HG02840 (cell line): ENCODE data around the gene ANO8.
"Not testable (repeated sequence)": the region's sequence is repeated elsewhere in the genome, so short reads cannot be mapped to it uniquely, and the experiment has no call there.

Experiments used
- ATAC-seq: cut with Tn5 transposase; IDR thresholded peaks from one replicate; pipeline ENCODE4 v1.9.1; 2021; ENCODE audit warnings: mild to moderate bottlenecking, moderate library complexity, moderate number of reproducible peaks; ENCODE audit not compliant: unreplicated experiment, low FRiP score

ANO8 gene

DNA sequence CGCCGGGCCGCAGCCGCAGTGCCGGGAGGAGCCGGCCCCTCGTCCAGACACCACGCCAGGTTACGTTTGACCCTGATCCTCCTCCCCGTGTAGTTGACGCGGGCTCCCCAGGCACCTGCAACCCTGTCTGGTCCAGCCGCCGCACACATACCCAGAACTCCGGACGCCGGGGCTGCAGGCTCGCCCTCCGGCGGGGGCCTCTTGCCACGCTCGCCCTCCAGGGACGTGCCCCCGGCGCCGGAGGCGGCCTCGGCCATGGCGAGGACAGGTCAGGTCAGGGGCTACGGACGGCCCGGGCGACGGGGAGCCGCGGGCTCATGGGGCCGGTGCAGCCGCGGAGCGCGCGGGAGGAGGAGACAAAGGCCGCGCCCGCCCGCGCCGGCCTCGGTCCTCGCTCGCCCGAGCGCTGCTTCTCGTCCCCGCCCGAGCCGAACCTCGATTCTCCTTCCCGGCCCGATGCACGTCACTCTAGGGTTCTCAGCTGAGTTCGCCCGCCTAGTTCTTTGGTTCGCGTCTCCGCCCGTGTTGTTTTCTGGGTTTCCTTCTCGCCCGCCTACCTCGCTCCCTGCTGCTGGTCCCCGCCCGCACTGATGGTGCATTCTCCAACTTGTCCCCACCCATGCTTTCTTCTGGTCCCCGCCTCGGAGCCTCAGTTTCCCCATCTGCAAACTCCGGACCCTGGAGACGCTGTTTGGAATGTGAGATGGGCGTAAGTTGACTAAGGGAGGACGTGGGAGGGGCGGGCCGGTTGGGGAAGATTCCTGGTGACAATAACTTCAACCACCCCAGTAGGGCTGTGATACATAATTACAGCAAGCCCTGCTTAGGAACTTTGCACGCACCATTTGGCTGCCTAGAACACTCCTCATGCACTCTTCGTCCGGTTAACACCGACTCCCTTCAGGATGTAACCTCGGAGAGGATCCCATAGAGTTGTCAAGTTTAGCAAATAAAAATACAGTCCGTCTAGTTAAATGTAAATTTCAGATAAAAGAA, at the start of gene ANO8:
Gene ANO8 (minus strand): TSS at position 442 of the 996 bp plus-strand sequence. CDS start 185 bp downstream, at position 257.
- ATAC-seq: peak; percentile 42

DNA sequence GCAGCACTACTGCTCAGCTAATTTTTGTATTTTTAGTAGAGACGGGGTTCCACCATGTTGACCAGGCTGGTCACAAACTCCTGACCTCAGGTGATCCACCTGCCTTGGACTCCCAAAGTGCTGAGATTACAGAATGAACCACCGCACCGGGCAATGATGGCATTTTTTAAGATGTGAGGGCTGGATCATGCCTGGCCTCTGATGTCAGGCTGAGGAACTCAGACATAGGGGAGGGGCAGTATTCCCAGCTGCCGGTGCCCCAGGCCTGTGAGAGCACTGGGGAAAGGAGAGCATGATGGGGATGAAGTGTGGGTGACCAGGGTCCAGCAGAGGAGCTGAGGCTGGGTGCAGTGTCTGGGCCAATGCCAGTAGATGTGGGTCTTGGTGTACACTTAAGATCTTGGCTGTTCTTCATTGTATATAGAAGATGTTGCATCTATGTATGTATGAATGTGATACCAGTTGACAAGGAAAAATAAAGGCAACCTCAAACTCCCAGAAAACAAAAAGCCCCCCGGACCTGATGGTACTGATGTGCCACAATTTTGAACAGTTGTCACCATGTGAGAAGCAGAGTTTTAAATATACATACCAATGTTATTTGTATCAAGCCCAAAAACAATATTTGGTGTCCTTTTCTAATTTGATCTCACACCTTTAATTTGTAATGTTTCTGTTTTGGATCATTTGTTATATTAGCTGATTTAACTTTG, 45.9 kb upstream of the ANO8 start:
- no peak for ATAC-seq

DNA sequence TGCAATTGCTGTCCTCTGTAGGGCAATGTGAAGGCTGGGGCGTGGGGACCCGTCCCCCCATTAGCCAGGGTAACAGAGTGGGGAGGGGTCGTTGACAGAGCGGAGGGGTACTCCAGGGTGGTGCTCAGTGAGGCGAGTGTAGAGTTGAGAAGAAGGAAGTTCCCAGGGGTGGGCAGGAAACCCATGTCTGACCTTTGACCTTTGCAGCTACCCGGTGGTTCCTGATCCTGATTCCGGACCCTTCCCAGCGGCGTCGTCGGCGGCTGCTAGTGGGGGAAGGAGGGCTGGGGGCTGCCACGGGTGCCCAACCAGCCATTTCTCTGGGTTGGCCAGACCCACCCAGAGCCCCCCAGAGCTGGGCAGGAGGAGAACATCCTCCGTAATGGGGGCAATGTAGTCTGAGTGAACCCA, 44.6 kb upstream of the ANO8 start:
- no peak for ATAC-seq

- no peak for ATAC-seq
Measured at GRCh38 chr19:17378271-17378670, 43.6 kb upstream of the ANO8 start.

GRCh38 chr19:17376935-17377600, 42.4 kb upstream of the ANO8 start, which contains the start of gene PLVAP:
TSS of gene PLVAP (minus strand) at chr19:17377342. CDS start at chr19:17377288, 54 bp downstream.
- no peak for ATAC-seq

GRCh38 chr19:17370026-17370587, 35.5 kb upstream of the ANO8 start:
- peak; percentile 80 for ATAC-seq

DNA sequence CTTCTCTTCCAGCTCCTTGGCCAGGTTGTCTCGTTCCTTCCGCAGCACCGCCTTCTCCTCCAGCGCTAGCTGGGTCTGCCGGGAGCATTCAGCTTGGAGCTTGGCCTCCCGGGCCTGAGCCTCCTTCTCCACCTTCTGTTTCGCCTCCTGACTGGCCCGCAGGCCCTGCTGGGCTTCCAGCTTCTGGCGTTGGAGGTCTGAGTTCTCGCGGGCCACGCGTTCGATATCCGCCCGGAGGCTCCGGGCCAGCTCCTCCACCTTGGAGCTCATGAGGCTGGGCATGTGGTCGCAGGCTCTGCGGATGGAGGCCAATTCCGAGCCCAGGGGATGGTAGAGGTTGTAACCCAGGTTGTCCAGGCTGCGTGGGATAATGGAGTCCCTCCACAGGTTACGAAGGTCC, 30.7 kb upstream of the ANO8 start:
- no peak for ATAC-seq

GRCh38 chr19:17363852-17364605, 29.4 kb upstream of the ANO8 start:
- not testable (repeated sequence) for ATAC-seq

DNA sequence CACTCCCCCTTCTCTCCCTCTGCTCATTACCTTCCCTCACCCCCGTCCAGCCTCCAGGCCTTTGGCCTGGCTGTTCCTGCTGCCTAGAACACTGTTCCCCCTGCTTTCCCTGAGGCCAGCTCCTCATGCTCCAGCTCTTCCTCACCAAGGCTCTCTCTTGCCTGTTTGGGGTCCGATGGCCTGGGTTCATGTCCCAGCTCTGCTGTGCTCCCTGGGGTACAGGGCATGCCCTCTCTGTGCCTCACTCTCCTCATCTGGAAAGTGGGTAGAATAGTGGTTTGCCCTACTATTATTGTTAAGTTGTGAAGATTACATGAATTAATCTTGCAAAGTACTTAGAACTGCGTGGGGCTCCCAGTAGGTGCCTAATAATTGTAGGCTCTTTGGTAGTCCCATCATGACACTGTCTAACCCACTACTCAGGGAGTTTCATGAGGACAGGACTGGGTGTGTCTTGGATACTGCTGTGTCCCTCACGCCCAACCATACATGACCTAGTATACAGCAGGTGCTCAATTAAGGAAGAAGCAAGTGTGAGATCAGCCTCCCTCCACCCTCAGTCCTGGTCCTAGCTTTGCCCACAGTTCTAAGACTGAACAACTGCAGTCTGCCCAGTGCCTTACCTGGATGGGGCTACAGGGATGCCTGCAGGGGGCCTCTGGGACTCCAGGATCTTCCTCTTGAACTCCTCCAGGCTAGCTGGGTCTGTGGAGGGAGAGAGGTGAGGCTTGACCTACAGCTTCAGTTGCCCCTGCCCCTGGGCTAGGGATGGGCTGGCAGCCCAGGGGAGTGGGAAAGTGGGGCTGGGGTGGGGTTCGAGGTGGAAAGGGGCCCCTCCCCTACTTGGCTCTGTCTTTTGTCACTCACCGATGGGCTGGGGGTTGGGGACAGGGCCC, 25.5 kb upstream of the ANO8 start:
- no peak for ATAC-seq

GRCh38 chr19:17358395-17358794, 23.7 kb upstream of the ANO8 start:
- ATAC-seq: no peak

- no peak for ATAC-seq
Measured at GRCh38 chr19:17357724-17358123, 23.1 kb upstream of the ANO8 start.

DNA sequence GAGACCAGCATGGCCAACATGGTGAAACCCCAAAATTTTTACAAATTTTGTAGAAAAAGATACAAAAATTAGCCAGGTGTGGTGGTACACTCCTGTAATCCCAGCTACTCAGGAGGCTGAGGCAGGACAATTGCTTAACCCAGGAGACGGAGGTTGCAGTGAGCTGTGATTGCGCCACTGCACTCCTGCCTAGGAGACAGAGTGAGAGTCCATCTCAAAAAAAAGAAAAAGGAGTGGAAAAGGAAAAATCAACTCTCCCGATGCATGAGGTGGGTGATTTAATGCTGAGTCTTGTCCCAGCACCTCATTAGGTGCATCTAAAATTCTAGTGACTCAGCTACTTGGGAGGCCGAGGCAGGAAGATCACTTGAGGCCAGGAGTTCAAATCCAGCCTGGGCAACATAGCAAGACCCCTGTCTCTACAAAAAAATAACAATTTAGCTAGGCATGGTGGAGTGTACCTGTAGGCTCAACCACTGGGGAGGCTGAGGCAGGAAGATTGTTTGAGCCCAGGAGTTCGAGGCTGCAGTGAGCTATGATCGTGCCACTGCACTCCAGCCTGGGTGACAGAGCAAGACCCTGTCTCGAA, 22.5 kb upstream of the ANO8 start:
- no peak for ATAC-seq

DNA sequence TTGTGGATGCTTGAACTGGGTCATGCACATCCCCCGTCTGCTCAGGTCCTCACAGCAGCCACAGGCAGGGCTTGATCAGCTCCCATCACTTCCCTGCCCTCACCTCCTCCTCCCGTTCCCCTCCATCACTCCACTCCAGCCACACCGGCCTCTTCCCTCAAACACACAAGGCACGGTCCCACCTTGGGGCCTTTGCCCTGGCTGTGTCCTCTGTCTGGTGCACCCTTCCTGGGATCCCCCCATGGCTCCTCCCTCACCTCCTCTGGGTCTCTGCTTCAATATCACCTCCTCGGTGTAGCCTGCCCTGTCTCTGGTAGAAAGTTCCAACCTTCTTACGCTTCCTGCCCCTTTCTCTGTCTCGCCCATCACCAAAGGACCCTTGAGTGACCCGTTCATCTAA, 18.7 kb upstream of the ANO8 start:
- no peak for ATAC-seq

DNA sequence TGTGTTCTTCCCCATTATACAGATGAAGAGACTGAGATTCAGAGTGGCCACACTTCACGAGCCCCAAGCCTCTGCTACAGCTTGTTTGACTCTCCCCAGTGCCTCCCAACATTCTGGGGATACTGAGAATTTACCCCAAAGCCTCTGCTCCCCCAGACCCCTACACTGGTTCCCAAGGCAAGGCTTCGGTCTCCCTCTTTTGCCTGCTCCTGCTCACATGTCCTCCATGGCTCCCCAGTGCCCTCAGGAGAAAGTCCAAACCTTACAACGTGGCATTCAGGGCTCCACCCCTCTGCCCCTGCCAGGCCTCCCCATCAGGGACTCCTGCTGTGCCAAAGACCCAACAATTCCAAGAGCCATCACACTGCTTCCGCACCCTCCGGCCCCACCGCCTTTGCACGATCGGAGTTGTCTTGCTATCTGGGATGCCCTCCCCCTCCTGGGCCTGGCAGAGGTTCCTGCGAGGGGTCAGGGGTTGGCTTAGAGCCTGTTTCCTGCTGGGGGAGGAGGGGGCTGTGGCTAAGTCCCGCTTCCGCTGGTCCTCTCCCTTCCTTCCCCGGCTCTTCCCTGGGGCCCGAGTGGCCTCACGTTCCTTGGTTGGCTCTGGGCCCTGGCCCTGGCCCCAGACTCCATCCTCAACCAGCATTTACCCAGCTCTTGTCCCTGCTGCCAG, 18.1 kb upstream of the ANO8 start:
- ATAC-seq: no peak

- ATAC-seq: no peak
Measured at GRCh38 chr19:17351815-17352435, 17.3 kb upstream of the ANO8 start.

DNA sequence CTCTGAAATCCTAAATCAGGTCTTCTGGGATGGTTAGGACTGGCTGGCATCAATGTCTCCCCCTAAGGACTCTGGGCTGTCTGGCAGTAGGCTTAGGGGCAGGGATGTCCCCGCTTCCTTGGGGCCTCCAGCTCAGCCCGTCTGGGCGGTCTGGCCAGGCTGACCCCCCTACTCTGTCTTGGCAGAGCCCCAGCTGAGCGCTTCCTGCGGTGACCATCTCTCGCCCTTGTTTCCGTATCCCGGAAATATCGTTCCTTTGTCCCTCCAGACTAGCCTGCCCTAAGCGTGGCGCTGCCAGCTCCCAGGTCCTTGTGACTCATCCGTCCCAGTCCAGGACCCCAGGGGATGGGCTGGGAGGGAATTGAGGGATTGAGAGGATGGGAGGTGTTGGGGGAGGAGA, 14.0 kb upstream of the ANO8 start:
- no peak for ATAC-seq

- ATAC-seq: no peak
Measured at GRCh38 chr19:17347877-17348276, 13.2 kb upstream of the ANO8 start.
